Measurements from ENCODE around the gene SLC23A1.
"Not testable (repeated sequence)": the region's sequence is repeated elsewhere in the genome, so short reads cannot be mapped to it uniquely, and the experiment has no call there.

SLC23A1 gene

GRCh38 chr5:139389701-139390638, 6.9 kb upstream of the SLC23A1 start, which contains the start of gene MZB1:
MZB1 (minus strand) TSS chr5:139389913; CDS start chr5:139389856, 57 bp downstream.
- no peak for DNase-seq

GRCh38 chr5:139388198-139388821, 5.2 kb upstream of the SLC23A1 start:
- DNase-seq: peak; percentile 80 to 94

- no peak for DNase-seq
Measured at GRCh38 chr5:139387611-139388197, 4.6 kb upstream of the SLC23A1 start.

DNA sequence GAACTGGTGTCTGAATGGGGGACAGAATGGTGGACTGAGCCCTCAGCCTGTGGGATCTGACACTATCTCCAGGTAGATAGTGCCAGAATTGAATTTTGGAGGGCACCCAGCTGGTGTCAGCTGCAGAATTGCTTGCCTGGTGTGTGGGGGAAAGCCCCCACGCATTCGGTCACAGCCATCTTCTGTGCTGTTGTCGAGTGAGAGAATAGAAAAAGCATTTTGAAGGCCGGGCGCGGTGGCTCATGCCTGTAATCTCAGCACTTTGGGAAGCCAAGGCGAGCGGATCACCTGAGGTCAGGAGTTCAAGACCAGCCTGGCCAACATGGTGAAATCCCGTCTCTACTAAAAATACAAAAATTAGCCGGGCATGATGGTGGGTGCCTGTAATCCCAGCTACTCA, 3.9 kb upstream of the SLC23A1 start:
- not testable (repeated sequence) for DNase-seq

DNA sequence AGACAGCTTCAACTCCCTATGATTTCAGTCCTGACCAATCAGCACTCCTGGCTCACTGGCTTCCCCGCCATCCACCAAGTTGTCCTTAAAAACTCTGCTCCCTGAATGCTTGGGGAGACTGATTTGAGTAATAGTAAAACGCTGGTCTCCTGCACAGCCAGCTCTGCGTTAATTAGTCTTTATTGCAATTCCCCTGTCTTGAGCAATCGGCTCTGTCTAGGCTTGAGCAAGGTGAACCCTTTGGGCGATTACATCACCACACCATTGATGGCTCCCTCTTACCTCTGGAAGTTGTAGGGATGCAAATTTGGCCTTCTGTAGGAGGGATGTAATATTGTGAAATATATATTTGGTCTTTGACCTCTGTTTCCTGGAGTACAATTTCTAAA, 2.9 kb upstream of the SLC23A1 start:
- DNase-seq: no peak

DNA sequence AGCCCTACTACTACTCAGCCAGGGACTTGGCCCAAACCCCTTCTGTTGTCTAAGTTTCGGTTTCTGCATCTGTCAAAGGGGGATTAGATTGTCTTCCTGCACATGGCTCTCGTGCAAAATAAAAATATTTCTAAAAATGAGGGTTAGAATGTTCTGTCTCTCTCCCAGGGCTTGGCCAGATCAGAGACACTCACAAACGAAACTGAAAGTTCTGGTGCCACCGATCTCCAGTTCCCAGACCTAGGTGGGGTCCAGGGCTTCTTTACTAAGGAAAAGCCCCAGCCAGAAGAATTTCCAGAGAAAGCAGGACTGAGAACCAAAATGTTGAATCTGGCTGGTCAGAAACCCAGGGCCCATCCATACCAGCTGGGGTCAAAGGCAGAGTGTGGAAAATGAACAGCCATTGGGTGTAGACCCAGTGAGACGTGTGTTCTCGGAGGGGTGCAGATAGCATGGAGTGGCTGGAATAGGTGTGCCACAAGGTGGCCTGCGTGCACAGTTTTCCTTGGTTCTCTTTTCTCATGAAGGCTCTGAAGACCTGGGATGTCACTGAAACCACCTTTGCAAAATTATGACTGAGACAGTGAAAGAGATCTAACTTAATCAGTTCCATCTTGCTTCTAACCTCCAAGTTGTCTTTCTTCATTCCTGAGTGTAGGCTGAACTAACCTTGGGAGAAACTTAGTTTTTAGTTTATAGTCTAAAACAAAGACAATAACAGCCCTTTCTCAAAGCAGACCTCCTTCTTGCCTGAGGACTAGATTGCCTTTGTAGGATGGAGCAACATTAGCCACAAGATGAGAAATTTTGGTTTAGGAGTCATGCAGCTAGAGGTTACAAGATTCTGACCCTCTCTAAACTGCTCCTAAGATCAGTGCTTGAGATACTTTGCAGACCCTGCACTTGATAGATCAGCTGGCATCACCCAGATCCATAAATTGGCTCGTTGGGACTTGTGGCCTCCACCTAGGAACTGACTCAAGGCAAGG, 2.3 kb upstream of the SLC23A1 start:
- peak in 1 of 2 experiments; percentile 75 for DNase-seq

GRCh38 chr5:139384591-139385051, 1.5 kb upstream of the SLC23A1 start:
- no peak for DNase-seq

DNA sequence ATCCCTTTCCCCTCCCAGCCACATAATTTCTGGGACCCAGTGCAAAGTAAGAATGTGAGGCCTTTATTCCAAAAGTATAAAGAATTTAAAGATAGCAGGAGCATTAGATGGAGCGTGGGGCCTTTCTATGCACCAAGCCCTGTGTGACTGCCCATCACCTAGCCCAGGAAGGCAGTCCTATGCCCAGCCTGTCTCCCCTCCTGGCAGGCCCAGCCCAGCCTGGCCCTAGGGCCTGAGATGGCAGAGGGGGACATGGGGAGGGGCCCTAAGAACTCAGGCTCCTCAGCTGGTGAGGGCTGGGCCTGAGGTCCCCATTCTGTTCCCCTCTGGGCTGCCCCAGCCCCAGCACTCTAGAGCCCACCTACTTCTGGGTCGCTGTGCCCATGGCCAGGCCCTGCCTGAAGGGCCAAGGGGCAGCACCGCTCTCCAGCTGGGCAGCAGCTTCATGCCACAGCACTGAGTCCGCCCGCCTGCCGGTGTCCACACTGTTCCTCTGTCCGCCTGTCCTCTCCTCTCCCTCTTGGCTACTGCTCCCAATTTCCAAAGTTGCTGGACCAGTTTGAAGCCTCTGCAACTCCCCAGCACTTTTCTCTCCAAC, 995 bp upstream of the SLC23A1 start:
- no peak for DNase-seq

DNA sequence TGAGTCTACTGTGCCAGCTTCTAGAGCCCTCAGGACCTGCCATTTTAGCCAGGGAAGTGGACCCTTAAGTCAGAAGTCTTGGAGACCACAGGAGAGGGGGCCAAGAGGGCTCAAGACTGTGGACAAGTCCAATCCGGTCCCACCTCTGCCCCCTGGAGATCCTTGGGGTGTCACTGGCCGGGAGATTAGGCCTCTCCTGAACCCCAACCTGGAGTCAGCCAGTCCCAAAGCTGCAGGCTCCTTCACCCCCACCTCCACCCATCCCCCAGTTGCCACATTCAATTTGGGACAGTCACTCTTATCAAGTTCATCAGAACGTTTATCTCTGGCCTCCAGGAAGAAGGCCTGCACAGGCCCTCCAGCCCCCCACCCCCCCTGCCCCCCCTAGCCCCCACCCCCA, 290 bp downstream of the SLC23A1 start:
- DNase-seq: no peak

GRCh38 chr5:139381837-139382761, 998 bp downstream of the SLC23A1 start:
- DNase-seq: no peak

DNA sequence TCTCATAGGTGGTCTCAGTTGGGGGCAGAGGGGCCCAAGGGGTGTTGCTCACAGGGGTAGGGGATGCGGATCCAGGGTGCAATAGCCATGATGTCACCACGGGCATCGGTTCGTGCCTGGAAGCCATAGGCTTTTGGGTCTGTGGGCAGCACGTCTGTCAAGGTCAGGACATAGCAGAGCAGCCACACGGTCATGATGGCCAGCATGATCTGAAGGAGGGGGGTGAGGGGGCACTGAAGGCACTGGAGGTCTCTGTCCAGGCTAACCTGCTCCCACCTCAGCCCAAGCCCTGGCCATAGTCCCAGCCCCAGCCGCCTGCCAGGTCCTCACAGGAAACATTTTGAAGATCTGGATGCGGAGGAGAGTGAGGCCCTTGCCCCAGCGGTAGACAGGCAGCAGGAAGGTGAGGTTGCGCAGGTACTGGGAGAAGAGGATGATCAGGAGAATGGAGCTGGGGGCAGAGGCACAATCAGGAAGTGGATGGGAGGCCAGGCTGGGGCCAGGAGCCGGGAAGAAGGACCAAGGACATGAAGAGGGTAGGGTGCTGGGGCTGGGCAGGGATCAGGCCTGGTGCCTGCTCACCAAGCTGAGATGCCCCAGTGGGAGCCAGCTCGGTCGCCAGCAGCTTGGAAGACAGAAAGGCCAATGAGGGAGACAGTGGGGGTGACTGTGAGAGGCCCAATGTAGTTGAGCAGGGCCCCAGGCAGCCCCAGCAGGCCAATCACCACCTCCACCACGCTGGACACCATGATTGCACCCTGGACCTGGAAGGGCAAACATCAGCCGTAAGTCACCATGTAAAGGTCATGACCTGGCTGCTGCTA, 3.3 kb downstream of the SLC23A1 start:
- no peak for DNase-seq

DNA sequence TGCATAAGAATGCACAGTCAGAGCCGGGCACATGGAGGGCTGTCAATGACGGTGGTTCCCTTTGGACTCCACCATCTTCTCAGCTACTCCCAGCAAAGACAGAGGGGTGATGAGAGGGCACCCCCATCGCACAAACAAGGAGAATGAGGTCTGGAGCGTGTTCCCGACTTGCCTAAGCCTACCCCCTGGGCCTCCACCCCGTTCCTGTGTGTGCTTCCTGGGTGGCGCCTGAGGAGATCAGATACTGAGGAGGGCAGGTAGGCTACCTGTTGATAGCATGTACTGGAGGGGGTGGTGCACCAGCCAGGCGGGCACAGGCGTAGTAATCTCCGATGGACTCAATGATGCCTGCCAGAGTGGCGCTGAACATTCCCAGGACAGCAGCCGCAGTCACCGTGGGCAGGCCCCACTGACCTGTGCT, 4.1 kb downstream of the SLC23A1 start:
- DNase-seq: no peak

DNA sequence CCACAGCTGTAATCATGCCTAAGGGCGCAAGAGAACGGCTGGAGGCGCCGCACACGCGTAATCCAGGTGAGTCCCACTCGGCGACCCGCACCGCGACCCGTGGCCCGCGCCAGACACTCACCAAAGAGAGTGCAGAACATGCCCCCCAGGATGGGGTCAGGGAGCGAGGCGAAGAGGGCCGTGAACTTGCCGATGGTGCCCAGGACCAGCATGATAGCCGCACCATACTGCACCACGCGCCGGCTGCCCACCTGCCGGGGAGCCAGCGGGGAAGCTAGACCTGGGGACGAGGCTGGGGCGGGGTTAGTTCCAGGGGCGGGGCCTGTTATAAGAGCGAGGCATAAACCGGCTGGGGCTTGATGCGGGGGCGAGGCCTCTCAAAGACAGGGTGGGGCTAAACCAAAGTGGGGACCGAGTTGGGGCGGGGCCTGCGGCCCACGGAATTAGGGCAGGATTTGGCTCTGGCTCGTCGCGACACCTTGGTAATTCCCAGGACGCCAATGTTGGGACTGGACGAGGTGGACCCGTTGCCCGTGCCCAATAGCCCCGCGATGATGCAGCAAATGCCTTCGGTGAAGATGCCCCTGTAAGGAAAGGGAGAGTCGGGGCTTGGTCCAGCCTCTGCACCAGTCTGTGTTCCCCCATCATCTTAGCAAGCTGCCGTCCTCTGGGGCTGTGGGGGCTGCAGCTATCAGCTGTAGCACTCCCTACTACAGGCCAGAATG, 4.8 kb downstream of the SLC23A1 start:
- no peak for DNase-seq

DNA sequence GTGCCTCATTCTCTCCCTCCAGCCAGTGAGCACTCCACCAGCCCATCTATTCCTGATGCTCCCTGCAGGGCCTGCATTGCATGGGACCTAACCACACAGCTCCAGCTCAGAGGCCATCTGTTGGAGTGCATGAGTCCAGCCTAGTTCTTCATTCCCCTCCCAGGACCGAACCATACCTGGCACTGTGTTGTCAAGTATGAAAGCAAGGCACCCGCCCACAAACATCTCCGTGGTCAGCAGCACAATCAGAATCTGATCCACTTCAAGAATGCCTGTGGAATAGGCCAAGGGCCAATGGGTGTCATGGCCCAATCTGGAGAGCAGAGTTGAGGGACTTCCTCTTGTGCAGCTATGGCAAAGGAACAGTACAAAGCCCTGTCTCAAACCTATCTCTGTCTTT, 5.9 kb downstream of the SLC23A1 start:
- no peak for DNase-seq

GRCh38 chr5:139376364-139376763, 6.7 kb downstream of the SLC23A1 start:
- no peak for DNase-seq

GRCh38 chr5:139374909-139375308, 8.2 kb downstream of the SLC23A1 start:
- no peak for DNase-seq

GRCh38 chr5:139371482-139372435, 11.3 kb downstream of the SLC23A1 start:
- DNase-seq: no peak

- no peak for DNase-seq
Measured at GRCh38 chr5:139369181-139369580, 13.9 kb downstream of the SLC23A1 start.

All from NCI-H526 (cell line).